CD4-positive, alpha-beta T cell treated with Interleukin-4 for 1 hour (primary cell): ENCODE results near the gene USP37.

ENCODE experiments used
- DNase-seq, 2 donors: peaks; one replicate each; pipeline ENCODE4 v3.0.0-alpha.2; 2020 to 2022

The USP37 gene

DNA sequence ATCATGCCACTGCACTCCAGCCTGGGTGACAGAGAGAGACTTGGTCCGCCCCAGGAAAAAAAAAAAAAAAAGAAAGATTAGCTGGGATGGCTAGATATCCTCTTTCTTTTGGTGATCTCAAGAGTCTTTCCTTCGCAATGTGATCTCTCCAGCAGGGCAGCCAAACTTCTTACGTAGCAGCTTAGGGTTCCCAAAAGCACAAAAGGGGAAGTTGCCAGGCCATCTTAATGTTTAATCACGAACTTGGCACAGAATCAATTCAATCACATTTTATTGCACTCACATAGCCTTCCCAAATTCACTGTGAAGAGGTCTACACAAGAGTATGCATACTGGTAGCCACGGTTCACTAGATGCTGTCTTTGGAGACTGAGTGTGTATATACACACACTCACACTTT is 96.2 kb downstream of the USP37 start:
- peak in 1 of 2 donors; percentile 23 for DNase-seq

GRCh38 chr2:218471036-218471435 is 97.1 kb downstream of the USP37 start:
- no peak for DNase-seq

DNA sequence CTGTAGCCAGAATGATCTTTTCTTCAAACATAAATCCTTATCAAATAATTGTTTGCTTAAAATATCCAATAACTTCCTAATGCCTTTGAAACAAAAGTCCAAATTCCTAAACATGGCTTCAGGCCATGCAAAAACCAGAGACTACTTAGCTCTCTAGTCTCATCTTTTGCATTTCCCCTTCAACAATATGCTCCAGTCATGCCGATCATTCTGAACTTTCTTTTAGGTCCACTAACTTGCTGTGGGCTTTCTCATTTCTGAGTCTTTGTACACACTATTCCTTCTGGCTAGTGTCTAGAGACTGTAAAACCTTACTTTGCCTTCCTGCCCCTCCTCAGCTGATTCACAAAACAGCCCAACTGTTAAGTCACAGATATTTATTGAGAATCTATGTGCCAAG is 97.7 kb downstream of the USP37 start:
- DNase-seq, result no peak

- peak in 1 of 2 donors; percentile 46 for DNase-seq
Measured at GRCh38 chr2:218465987-218466633, 102.0 kb downstream of the USP37 start.

- no peak for DNase-seq
Measured at GRCh38 chr2:218458598-218458997, 109.6 kb downstream of the USP37 start.

DNA sequence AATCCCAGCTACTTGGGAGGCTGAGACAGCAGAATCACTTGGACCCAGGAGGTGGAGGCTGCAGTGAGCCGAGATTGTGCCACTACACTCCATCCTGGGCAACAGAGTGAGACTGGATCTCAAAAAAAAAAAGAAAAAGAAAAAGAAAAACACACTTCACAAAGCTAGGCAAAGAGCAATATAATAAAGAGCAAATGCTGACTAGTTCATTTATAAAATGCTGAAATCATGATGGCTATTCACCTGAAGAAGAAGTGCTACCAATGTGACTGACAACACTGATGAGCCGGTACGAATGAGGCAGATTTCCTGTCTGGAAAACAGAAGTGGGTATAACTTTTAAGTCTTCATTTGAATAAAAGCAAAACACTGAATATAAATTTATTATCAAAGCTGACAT is 111.3 kb downstream of the USP37 start:
- DNase-seq, result no peak

DNA sequence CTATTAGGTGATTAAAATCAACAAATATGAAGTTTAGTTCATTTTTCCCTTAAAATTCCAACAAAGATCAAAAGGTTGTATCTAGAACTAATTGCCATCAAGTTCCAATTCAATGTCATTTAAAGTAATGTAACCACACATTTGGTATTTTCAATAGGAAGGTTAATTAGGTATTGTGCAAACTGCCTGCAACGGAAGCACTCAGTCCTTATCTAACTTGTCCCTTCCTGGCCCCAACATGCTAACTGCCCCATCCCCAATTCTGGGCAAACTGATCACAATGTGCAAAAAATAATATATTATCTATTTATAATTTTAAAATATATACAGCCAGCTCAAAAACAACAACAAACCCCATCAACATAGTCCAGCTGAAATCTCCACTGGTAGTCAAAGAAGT is 116.1 kb downstream of the USP37 start:
- DNase-seq, result no peak

- no peak for DNase-seq
Measured at GRCh38 chr2:218448934-218449333, 119.2 kb downstream of the USP37 start.

DNA sequence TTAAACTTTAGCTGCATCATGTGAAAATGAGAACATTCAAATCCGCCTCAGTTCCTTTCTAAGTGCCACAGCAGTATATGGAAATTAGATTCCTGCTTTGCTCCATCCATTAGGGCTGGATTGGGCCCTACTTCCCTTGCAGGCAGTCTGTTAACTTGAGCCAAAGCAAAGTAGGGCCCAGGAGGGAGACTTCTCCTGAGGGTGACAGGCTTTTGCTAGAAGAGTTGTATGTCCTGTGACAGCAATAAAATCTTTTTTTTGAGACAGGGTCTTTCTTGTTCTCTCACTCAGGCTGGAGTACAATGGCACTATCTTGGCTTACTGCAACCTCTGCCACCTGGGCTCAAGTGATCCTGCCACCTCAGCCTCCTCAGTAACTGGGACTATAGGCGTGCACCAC is 121.1 kb downstream of the USP37 start:
- DNase-seq, result no peak

GRCh38 chr2:218446547-218446946 is 121.6 kb downstream of the USP37 start:
- DNase-seq, result no peak

DNA sequence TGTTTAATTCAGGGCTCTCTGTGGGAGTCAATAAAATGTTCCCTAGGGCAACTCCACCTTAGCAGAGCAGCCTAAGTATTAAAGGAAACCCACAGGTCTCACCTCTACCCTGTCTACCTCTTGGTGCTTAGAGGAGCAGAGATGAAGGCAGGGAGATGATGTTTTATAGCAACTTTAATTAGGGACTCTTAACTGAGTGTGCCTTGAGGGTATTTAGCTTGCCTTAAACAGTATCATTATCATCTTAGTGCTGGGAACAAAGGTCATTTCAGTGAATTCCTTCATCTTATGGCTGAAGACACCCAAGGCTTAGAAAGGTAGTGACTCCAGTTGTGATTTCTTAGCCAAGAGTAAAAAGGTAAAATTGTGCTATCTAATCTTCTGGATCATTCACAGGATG is 122.5 kb downstream of the USP37 start:
- no peak for DNase-seq

GRCh38 chr2:218444692-218445357 is 123.3 kb downstream of the USP37 start:
- no peak for DNase-seq

DNA sequence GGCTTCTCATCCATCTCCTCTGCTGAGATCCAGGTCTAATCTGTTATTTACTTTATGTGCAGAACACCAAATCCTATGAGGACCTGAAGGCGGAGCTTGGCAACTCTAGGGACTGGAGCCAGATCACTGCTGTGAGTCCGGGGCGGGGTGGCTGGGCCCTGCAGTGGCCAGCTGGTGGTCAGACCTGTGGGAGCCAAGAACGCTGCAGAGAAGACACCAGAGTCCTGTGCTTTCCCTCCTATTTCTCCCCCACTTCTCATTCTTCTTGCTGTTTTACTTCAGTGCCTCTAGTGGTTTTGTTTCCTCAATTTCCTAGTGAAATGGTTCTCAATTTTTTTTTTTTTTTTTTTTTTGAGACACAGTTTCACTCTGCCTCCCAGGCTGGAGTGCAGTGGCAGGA is 129.6 kb downstream of the USP37 start:
- no peak for DNase-seq

- no peak for DNase-seq
Measured at GRCh38 chr2:218437969-218438368, 130.2 kb downstream of the USP37 start.

DNA sequence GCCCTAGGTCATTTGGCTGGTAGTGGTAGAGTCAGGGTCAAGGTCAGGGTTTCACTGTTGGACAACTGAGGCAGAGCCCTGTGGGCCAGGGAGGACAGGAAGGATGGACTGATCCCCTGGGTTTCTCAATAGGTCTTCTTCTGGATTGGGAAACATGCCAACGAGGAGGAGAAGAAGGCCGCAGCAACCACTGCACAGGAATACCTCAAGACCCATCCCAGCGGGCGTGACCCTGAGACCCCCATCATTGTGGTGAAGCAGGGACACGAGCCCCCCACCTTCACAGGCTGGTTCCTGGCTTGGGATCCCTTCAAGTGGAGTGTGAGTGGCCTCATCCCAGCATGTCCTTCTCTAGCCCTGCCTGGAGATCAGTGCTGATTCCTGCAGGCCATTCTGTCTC is 131.2 kb downstream of the USP37 start:
- no peak for DNase-seq

DNA sequence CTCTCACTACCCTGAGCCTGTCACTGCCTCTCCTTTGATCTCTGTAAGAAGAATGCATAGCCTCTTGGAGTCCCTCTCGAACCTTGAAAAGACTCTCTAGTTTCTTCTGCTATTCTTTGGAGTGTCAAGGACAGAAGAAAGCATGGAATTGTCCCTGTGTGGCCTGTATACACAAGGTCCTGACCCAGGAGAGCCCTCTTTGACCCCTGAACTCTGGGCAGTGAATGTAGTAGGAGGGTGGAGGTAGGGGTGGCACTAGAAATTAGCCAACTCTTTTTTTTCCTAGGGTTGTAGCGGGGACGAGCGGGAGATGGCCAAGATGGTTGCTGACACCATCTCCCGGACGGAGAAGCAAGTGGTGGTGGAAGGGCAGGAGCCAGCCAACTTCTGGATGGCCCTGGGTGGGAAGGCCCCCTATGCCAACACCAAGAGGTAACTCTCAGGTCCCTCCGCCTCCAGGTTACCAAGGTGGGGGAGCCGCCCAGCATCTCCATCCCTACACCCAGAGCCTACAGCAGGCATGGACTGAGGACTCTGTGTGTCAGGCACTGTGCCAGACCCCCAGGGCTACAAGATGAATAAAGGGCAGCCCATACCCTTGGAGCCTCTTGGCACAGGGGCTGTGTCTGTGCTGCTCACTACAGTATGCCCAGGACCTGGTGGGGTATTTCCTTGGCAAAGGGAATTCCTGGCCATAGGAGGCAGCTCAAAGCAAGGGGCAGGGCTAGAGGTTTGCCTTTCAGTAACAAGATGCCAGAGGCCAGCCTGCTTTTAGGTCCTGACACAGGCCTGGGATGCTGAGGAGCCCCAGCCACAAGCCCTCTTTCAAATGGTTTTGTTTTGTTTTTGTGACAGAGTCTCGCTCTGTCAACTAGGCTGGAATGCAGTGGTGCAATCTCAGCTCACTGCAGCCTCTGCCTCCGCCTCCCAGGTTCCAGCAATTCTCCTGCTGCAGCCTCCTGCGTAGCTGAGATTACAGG is 132.9 kb downstream of the USP37 start:
- DNase-seq, result no peak

- no peak for DNase-seq
Measured at GRCh38 chr2:218434456-218434855, 133.7 kb downstream of the USP37 start.

- no peak for DNase-seq
Measured at GRCh38 chr2:218432676-218433365, 135.3 kb downstream of the USP37 start.

DNA sequence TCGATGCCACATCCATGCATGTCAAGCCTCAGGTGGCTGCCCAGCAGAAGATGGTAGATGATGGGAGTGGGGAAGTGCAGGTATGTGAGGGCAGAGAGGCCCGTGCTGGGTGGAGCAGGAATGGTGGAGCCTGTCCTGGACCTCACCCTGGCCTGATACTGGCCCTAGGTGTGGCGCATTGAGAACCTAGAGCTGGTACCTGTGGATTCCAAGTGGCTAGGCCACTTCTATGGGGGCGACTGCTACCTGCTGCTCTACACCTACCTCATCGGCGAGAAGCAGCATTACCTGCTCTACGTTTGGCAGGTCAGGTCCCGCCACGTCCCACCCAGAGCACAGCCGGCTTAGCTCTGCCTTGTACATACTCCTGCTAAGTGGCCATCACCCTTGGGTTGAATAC is 136.3 kb downstream of the USP37 start:
- DNase-seq, result no peak

- no peak for DNase-seq
Measured at GRCh38 chr2:218430721-218431120, 137.4 kb downstream of the USP37 start.

DNA sequence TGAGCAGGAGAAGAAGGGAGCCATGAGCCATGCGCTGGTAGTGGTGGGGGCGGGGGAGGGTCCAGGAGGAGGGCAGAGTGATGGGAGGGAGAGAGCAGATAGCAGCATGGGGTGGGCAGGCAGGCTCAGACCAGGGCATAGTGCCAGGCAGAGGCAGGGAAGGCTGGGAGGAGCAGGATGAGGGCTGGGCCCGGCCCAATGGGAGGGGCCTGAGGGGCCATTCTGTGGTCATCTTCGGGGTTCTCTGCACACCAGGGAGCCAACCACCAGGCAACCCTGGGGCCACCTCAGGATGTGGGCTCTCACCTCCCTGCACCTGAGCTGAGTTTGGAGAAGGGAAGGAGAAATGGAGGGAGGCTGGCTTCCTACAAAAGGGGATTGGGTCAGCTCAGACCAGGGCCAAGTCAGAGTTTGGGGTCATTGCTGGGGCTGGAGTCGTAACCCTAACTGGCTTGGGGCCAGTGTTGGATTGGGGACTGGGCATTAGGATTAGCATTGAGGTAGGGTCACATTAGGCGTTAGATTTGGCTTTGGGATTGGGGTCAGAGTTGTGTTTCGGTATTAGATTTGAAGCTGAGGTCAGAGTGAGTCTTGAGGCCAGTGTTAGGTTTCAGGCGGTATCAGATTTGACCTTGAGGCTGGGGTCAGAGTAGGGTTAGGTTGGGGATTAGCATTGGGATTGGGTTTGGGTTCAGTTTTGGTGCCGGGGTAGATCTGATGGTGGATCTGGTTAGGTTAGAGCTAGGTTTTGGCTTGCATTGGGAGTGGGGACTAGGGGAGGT is 138.0 kb downstream of the USP37 start:
- DNase-seq, result no peak

GRCh38 chr2:218428846-218429558 is 139.1 kb downstream of the USP37 start:
- no peak for DNase-seq
